NCI-H1105 (cell line): ENCODE measurements around the gene WIPI1.

Experiments used
- DNase-seq: peaks from one replicate; lab custom pipeline; 2025; lab: John Stamatoyannopoulos, UW

Gene WIPI1

GRCh38 chr17:68460146-68460545, 2.9 kb upstream of the WIPI1 start:
- DNase-seq = no peak

GRCh38 chr17:68459037-68459639, 1.8 kb upstream of the WIPI1 start:
- no peak for DNase-seq

GRCh38 chr17:68458260-68459036, 1.2 kb upstream of the WIPI1 start:
- DNase-seq = no peak

DNA sequence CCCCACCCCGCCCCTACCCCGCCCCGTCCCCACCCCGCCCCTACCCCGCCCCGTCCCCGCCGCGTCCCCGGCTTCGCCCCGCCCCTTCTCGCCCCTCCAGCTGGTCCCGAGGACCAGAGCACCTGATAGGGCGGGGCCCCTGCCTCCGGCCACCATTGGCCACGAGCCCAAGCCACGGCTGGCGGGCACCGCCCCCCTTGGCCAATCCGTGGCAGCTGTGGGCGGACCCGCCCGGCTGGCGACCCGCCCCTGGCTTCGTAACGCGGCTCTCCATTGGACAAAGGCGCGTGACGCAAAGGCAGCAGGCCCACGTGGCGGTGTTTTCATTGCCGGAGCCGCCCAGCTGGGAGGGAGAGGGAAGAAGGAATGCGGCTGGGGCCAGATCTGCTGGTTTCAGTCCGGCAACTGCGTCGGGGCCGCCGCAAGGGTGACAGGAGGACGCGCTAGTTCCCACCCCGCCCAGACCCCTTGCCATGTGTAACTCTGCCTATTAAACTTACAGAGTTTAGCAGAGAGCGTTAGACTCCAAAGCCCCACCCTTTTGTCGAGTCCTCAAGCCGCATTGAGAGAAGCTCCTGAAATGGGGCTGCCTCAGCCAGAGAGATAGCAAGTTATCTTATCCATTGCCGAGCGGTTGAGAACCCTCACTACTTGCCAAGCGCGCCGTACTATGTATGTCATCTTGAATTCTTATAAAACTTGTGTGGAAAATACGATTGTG, 403 bp upstream of the WIPI1 start:
- DNase-seq = peak; percentile 92

DNA sequence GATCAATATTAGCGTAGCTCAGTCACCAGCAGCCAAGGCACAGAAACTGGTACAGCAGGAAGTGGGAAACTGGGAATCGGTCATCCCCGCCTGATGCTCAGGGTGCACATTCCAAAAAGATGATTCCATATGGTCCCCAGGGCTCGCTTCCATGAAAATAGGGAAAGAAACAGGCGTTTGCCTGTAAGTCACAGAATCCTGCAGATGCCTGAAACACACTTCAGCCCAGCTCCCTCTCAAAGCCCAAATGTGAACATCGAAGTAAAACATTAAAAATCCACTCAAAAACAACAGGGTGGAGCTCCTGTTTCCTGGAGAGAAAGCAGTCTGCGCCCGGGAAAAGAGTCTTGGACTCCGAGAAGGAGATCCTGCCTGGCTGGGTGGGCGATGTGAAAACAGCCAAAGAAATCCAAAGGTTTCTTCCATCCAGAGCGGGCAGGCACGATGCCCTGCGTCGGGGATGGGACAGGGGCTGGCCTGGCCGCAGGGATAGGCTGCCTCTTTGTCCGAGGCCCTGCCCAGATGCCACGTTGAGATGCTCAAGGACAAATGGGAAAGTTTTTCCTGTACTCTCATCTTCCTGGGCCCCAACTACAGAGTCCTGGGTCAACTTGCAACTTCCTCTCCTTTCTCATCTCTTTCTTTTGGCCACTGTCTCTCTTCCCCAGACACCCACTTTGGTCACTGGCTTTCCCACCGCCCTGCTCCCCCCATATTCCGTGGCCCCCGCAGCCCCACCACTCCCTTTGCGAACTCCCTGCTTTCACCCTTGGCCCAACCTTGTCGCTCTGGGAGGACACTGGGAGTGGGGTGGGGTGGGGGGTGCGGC, 743 bp downstream of the WIPI1 start:
- DNase-seq = no peak

- DNase-seq = peak; percentile 59
Observed at GRCh38 chr17:68455901-68456338, 1.4 kb downstream of the WIPI1 start.

DNA sequence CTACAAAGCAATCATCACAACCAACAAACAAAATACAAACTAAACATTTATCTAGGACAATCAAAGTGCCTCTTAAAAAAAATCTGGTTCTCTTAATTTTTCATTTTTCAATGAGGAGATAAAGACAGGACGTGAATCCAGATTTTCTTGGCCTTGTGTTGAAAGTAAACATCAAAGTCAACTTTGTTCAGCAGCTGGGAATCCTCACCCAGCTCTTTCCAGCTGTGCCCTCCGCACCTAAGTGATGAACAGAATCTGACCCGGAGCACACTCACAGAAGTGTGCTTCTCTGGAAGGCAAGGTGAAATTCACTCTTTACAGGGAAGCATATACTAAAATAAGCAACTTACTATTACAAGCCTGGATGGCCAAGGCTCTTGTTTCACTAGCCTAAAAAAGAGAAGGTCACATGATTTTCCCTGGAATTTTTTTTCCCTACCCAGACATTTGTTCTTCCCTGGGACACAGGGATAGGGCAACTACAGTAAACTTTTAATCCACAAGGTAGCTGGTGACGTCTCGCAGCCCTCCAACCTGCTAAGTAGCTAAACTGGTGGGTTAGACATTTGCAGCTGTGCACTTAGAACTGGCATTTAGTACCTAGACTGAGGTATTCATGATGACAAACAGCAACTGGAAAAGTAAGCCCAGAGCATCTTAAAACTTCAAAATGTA, 3.2 kb downstream of the WIPI1 start:
- no peak for DNase-seq

- no peak for DNase-seq
Observed at GRCh38 chr17:68452724-68453290, 4.5 kb downstream of the WIPI1 start.

- DNase-seq = no peak
Observed at GRCh38 chr17:68451670-68452354, 5.5 kb downstream of the WIPI1 start.

GRCh38 chr17:68450801-68451200, 6.5 kb downstream of the WIPI1 start:
- DNase-seq = no peak

GRCh38 chr17:68450391-68450790, 6.9 kb downstream of the WIPI1 start:
- no peak for DNase-seq

- DNase-seq = no peak
Observed at GRCh38 chr17:68449021-68449739, 8.1 kb downstream of the WIPI1 start.

DNA sequence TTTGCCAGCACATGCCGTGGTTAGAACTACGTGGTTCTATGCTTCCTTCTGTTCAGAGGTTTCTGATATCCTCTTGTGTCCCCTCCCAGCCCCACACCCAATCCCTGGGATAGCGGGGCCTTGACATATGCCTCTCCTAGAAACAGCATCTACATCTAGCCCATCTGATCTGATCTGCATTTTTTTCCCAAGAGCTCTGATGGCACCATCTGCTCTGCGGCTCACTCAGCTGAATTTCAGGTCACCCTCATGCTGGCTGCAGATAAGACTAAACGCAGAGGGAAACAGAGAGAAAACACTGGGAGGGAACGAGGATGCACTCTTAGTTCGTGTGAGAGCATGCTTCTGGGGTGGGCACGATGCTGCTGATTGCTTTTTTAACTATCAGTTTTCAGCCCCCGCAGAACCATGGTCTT, 10.7 kb downstream of the WIPI1 start:
- DNase-seq = no peak

GRCh38 chr17:68445671-68446070, 11.6 kb downstream of the WIPI1 start:
- DNase-seq = no peak

GRCh38 chr17:68443972-68444464, 13.3 kb downstream of the WIPI1 start:
- no peak for DNase-seq

DNA sequence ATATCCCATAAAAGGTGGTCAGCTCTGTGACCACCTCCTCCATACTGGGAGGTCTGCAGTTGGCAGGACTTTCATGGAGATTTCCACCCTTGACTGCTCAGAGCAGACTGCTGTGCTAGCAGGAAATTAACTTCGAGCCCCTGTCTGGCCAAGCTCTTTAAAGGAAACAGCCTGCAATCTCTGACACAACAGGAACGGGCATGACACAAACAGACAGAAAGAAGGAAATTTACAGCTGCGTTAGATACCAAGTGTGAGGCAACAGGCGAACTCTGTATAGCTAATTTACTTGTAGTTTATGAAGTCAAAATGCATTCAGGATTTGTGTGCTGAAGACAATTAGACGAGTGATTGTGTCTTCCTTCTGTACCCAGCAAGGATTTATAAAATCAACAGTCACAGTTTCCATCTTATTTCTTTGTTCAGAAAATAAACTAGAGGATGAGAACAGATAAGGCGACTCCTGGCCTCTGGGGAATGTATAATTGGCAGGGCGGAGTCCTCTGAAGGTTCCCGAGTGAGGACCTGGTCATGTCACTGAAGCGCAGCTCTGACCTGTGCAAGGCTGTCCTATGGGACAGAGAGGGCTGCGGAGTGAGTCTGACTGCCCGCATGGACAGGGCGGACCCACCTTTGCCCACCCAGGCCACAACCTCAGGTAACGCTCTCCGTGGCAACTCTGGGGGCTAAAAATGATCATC, 16.1 kb downstream of the WIPI1 start:
- DNase-seq = no peak

GRCh38 chr17:68440526-68440925, 16.8 kb downstream of the WIPI1 start:
- no peak for DNase-seq

GRCh38 chr17:68439656-68440290, 17.5 kb downstream of the WIPI1 start:
- DNase-seq = no peak
